Spinal cord (tissue), 10 donors: Measurements from ENCODE around the gene RAB9B. TPM values are rescaled to one million over a fixed set of nuclear protein-coding genes. Genes with fewer than 3 reads are reported as not detected.

Experiments
- DNase-seq, 6 donors: peaks; one replicate each; pipeline versions ENCODE4 v3.0.0 to v3.0.0-alpha.2; 2013 to 2015; ENCODE audit warnings: low spot score in 6 of 6, low read depth in 4 of 6
- H3K27ac ChIP-seq: one replicate; pipeline ENCODE4 v1.5.1; 2013; ENCODE audit warnings: low read depth, low read length, control low read depth
- H3K27me3 ChIP-seq: one replicate; pipeline ENCODE4 v1.6.1; 2013; ENCODE audit warnings: low read length; ENCODE audit not compliant: control insufficient read depth, insufficient read depth
- H3K36me3 ChIP-seq: one replicate; pipeline ENCODE4 v1.6.1; 2013; ENCODE audit warnings: low read length; ENCODE audit not compliant: control insufficient read depth, insufficient read depth
- H3K4me1 ChIP-seq: one replicate; pipeline ENCODE4 v1.6.1; 2013; ENCODE audit warnings: low read length; ENCODE audit not compliant: control insufficient read depth, insufficient read depth
- H3K4me3 ChIP-seq: one replicate; pipeline ENCODE4 v1.5.1; 2013; ENCODE audit warnings: low read depth, low read length, control low read depth
- H3K9me3 ChIP-seq: one replicate; pipeline ENCODE4 v1.6.1; 2013; ENCODE audit warnings: low read length; ENCODE audit not compliant: control insufficient read depth, insufficient read depth
- WGBS: methylation state at CpG from one replicate; pipeline ENCODE4 v1.1.5; 2013; ENCODE audit warnings: missing lambda C conversion rate; ENCODE audit not compliant: insufficient coverage; 5-methylcytosine and 5-hydroxymethylcytosine counted together
- long read RNA-seq, 4 donors: transcript quantifications; one replicate each; lab custom pipeline, GENCODE V29; 2026
- polyA plus RNA-seq, 2 donors: library from polyadenylated mRNA; unstranded; fragments of 120-200 nt; gene quantifications; one replicate each; pipeline ENCODE4 v1.2.1, GENCODE V29; 2013; ENCODE audit not compliant: insufficient read length in 2 of 2
- total RNA-seq, 2 donors: library from RNA; depleted of rRNA in 1 of 2; stranded (reverse); fragments of 120-200 nt in 1 of 2; fragments of >200 nt in 1 of 2; gene quantifications; one replicate each; pipeline versions ENCODE4 v1.2.3 to v1.2.4, GENCODE V29; 2013 to 2014
- donor health status: healthy.

Gene RAB9B, protein sequence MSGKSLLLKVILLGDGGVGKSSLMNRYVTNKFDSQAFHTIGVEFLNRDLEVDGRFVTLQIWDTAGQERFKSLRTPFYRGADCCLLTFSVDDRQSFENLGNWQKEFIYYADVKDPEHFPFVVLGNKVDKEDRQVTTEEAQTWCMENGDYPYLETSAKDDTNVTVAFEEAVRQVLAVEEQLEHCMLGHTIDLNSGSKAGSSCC
- total RNA-seq, result 10 to 100 TPM; 11.2 to 35.8 TPM
- 10 to 100 TPM; 22.0 to 24.5 TPM for polyA plus RNA-seq
- long read RNA-seq, donor 1, transcript RAB9B-201 (3 exons, 3,748 nt), result major isoform, 15 of 15 reads
- long read RNA-seq, donor 1, partial matches to known transcripts, result 0 of 15 reads
- long read RNA-seq, donor 1, other reads (novel, unspliced or antisense), result 0 of 15 reads
- long read RNA-seq, donor 2, partial matches to known transcripts, result 0 of 1 reads
- long read RNA-seq, donor 2, other reads (novel, unspliced or antisense), result 0 of 1 reads
- long read RNA-seq, donor 3, partial matches to known transcripts, result 0 of 1 reads
- long read RNA-seq, donor 3, other reads (novel, unspliced or antisense), result 0 of 1 reads
- long read RNA-seq, donor 4, partial matches to known transcripts, result 0 of 1 reads
- long read RNA-seq, donor 4, other reads (novel, unspliced or antisense), result 0 of 1 reads

DNA sequence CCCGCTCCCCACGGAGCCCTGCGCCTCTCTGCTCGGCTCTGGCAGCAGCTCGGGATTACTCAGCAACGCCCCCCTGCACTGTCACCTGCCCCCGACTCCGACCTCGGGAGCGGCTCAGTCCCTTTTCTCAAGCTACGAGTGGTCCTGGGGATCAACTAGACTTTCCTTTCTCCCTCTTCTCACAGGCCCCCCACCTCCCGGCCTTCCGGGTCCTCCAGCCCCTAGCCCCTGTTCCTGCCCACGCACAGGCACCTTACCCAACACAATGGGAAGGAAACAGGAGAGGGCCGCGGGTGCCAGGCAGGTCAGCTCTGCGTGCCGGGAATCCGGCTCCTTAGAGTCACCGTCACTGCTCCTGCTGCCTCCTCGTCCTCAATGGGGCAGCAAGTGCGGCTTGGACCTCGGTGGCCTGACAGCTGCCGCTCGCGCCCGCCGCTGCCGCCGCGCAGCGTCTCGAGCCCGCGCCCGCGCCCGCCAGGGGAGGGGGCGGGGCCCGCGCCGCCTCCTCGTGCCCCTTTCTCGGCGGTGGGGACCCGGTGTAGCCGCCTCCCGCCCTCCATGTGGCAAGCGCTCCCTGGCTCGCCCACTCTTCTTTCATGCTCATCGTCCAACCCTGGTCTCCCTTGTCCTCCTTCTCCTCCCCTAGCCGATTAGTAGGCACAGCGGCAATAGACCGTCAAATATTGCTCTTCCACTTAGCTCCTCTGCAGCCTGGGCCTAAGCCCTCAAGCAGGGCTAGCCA lies at the start of gene RAB9B:
Gene RAB9B (minus strand): TSS at position 455 of the 742 bp plus-strand sequence. CDS start 6,473 bp downstream, outside the sequence.
- Histone ChIP-seq H3K36me3 (no peaks in the 10 kb centered on the region), H3K9me3 (no peaks in the 10 kb centered on the region), H3K27me3 (peaks cover 25% of the 10 kb centered on the region), H3K4me1 (no peaks in the 10 kb centered on the region), H3K4me3 (peak within 1 kb of the TSS; percentile 76), H3K27ac (peak within 1 kb of the TSS; percentile 76)
- WGBS, result 9% methylated on average over 54 of the region's 54 CpGs
- DNase-seq, result peak in 4 of 6 donors; percentile 43 to 92 (median 67)

- H3K4me3 ChIP-seq, result no peak overlapping the region
- WGBS, result 55% methylated on average over 2 of the region's 2 CpGs
- peaks cover 2% of the 10 kb centered on the region for H3K27me3 ChIP-seq
- no peak for DNase-seq
- no peaks in the 10 kb centered on the region for H3K36me3 ChIP-seq
- no peak overlapping the region for H3K27ac ChIP-seq
- H3K4me1 ChIP-seq, result no peaks in the 10 kb centered on the region
- H3K9me3 ChIP-seq, result no peaks in the 10 kb centered on the region
Observed at GRCh38 chrX:103879339-103879738, 47.3 kb upstream of the RAB9B start.

DNA sequence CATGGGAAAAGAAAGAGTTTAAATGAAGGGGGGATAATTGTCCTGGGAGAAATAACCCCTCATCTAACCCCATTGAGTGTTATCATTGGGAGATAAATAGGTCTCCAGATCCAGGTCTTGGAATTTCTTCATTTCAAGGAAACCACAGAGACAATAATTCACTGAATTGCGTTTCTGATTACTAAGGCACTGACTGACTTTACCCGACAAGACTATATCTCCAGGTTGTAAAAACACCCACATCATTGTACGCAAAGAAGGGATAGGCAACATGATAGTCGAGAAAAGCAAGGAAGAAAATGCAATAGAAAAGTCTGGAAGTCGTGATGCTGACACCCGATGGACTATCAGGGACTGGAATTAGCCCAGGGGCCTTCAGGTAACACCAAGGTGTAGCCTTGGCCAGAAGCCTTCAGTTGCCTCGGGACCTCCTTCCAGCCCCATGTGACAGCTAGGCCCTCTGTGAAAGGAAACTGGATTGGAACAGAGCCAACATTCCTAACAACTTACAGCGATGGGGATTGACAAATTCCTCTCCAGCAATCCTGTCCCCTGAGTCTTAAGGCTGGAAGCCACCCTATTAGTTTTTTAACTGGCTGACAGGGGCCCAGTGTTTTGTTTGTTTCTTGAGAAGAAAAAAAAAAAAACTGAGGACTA lies 46.5 kb upstream of the RAB9B start:
- peaks cover 2% of the 10 kb centered on the region for H3K27me3 ChIP-seq
- H3K9me3 ChIP-seq, result no peaks in the 10 kb centered on the region
- H3K4me1 ChIP-seq, result no peaks in the 10 kb centered on the region
- DNase-seq, result no peak
- H3K36me3 ChIP-seq, result no peaks in the 10 kb centered on the region
- no peak overlapping the region for H3K4me3 ChIP-seq
- H3K27ac ChIP-seq, result no peak overlapping the region
- WGBS, result 55% methylated on average over 5 of the region's 8 CpGs

DNA sequence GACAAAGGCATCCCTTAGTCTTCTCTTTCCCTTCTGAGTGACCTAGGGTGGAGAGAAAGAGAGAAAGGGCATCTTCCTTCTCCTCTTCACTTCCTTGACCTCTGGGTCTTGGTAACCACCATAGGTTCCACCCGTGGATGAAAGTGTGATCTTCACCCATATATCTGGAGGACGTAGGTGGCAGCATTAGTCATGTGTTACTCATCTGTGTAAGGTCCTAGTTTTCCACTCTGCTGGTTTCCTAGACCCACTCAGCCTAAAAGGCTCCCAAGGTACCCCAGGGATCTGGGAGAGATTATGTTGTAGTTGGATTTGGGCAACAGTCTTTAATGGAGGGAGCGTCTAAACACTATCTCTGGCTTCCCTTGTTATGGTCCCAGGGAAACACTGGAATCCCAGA lies 45.5 kb upstream of the RAB9B start:
- H3K4me3 ChIP-seq, result no peak overlapping the region
- H3K9me3 ChIP-seq, result no peaks in the 10 kb centered on the region
- no peak for DNase-seq
- WGBS, result no CpG with 5 or more reads among the region's 3 CpGs
- H3K4me1 ChIP-seq, result no peaks in the 10 kb centered on the region
- H3K27ac ChIP-seq, result no peak overlapping the region
- H3K27me3 ChIP-seq, result peaks cover 2% of the 10 kb centered on the region
- no peaks in the 10 kb centered on the region for H3K36me3 ChIP-seq

- H3K27me3 ChIP-seq, result peaks cover 3% of the 10 kb centered on the region
- WGBS, result 79% methylated on average over 2 of the region's 5 CpGs
- DNase-seq, result no peak
Observed at GRCh38 chrX:103864886-103865534, 33.0 kb upstream of the RAB9B start.

DNA sequence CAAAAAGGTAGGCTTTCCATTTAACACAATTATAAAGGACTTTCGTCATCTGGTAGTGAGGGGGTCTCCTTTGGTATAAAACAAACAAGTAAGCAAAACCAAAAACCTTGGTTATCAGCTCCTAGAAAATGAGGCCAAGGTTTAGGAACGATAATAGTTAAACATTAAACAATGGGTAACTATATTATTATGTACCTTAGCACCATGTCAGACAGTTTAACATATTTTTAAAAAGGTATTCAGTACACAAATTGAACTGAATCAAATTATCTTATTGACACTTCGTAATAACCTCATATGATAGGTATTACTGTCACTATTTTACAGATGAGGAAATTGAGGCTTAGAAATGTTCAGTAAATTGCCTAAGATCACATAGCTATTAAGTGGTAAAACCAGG lies 32.1 kb upstream of the RAB9B start:
- DNase-seq, result no peak
- Histone ChIP-seq H3K27me3 (peaks cover 3% of the 10 kb centered on the region), H3K9me3 (no peaks in the 10 kb centered on the region), H3K4me1 (no peaks in the 10 kb centered on the region), H3K4me3 (no peak overlapping the region), H3K36me3 (no peaks in the 10 kb centered on the region), H3K27ac (no peak overlapping the region)
- no CpG with 5 or more reads among the region's 3 CpGs for WGBS

More at GRCh38 chrX:103864886-103865534, 33.0 kb upstream of the RAB9B start:
- Histone ChIP-seq H3K4me1 (no peaks in the 10 kb centered on the region), H3K27ac (no peak overlapping the region), H3K4me3 (no peak overlapping the region), H3K36me3 (no peaks in the 10 kb centered on the region), H3K9me3 (no peaks in the 10 kb centered on the region)

- H3K36me3 ChIP-seq, result no peaks in the 10 kb centered on the region
- peaks cover 3% of the 10 kb centered on the region for H3K27me3 ChIP-seq
- DNase-seq, result no peak
- H3K9me3 ChIP-seq, result no peaks in the 10 kb centered on the region
- no peak overlapping the region for H3K4me3 ChIP-seq
- no peaks in the 10 kb centered on the region for H3K4me1 ChIP-seq
- H3K27ac ChIP-seq, result no peak overlapping the region
Observed at GRCh38 chrX:103861200-103861599, 29.1 kb upstream of the RAB9B start.

GRCh38 chrX:103849558-103849957 lies 17.5 kb upstream of the RAB9B start:
- Histone ChIP-seq H3K4me3 (no peak overlapping the region), H3K27ac (no peak overlapping the region), H3K4me1 (no peaks in the 10 kb centered on the region), H3K9me3 (no peaks in the 10 kb centered on the region), H3K27me3 (no peaks in the 10 kb centered on the region), H3K36me3 (no peaks in the 10 kb centered on the region)
- DNase-seq, result no peak
- WGBS, result no CpG with 5 or more reads among the region's 1 CpG
